Muscle of arm (tissue), 12 donors: ENCODE data around the gene IFI6. TPM values are rescaled to one million over a fixed set of nuclear protein-coding genes. Genes with fewer than 3 reads are reported as not detected.
"Not testable (repeated sequence)": the region's sequence is repeated elsewhere in the genome, so short reads cannot be mapped to it uniquely, and the experiment has no call there.

Source experiments
- DNase-seq: peaks from one replicate; pipeline ENCODE4 v3.0.0-alpha.2; 2013
- polyA plus RNA-seq, 12 donors: library from polyadenylated mRNA; unstranded; fragments of 120-200 nt; gene quantifications; one replicate each; pipeline ENCODE4 v1.2.1, GENCODE V29; 2013; ENCODE audit not compliant: insufficient read length in 12 of 12

Gene IFI6
- polyA plus RNA-seq, 12 donors: 36.9 to 1,253 (median 56.8) TPM

DNA sequence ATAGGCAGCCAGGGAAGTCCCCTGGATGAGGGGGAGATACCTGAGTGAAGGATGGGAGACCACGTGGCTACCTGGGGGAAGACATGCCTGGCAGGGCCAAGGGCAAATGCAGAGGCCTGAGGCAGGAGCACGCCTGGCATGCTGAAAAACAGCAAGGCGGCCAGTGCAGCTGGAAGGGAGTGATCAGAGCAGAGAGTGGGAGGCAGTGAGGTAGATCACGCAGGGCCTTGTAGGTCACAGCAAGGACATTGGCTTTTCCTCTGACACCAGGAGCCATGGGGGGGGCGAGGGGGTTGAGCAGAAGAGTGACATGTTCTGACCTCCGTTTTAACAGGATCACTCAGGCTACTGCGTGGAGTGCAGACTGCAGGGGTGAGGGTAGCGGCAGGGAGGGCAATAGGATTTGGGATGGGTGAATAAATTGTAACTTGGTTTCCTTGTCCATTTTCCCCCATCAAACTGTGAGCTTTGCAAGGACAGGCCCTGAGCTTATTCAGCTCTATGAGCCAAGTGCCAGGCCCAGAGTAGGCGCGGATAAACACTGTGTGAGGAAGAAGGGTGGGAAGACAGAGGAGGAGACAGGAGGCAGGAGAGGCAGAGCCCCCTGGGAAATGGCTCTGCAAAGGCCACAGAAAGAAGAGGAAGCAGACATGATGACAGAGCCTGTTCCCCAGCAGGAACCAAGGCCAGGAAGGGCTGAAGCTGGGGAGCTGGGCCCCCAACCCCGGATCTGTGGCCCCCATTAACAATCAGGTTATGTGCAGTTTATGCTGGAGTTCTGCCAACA, 16.6 kb downstream of the IFI6 start:
- no peak for DNase-seq

DNA sequence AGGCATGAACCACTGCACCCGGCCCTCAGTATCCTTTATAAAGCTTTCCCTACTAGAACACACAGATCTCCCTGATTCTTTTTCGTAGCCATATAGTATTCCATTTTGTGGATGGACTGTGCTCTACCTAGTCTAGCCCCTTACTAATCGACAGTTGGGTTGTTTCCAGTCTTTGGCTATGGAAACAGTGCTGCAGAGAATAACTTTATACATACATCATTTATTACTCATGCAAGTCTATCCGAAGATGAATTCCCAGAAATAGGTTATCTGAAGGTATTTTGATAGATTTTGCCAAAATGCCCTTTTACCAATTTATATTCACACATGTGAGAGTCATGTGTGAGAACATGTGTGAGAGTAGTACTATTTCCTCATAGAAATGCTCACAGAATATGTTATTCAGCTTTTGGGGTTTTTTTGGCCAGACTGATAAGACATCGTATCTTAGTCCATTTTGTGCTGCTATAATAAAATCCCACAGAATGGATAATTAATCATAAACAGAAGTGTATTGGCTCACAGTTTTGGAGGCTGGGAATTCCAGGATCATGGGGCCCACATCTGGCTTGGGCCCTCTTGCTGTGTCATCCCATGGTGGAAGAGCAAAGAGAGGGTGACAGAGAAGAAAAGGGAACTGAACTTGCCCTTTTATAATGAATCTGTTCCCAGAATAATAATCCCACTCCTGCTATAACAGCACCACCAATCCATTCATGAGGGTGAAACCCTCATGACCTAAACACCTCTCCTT, 19.7 kb downstream of the IFI6 start:
- no peak for DNase-seq

DNA sequence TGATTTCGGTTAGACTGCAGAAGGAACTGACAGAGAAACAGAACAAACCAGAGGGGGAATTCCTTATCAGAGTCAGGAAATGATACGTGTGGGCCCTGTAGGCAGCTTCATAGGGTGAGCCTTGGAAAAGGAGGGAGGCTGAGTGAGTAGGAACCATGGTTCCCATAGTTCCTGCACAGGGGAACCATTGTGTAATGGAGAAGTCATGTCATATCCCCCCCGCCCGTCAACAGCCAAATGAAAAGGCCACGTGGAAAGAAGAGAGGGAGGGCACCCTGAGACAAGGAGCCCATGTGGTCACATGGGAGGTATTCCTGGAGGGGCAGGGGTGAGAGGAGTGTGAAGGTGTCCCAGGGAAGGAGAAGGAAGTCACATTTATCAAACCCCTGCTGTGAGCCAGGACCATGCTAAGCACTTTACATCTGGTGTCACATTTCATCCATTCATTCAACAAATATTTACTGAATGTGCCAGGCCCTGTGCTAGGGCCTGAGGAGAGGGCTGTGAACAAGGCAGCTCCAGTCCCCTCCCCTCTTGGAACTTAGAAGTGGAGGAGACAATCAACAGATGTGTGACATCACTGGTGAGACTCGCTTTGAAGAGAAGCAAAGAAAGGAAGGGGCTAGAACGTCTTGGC, 21.3 kb downstream of the IFI6 start:
- DNase-seq: no peak

DNA sequence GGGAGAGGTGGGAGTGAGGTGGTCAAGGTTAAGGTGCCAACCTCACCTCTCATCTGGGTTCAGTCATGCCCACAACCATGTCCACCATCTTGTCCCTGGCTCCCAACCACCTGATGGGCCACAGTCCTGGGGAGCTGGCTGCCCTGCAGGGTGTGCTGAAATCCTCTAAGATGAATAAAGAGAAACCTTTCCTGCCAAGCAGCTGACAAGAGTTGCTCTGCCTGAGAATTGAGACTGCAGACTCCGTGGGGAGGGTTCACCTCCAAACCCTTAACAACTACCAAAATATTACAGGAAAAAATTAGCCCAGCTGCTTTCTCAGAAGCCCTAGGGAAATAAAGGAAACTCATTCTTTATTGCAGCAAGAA, 21.8 kb downstream of the IFI6 start:
- DNase-seq: no peak

DNA sequence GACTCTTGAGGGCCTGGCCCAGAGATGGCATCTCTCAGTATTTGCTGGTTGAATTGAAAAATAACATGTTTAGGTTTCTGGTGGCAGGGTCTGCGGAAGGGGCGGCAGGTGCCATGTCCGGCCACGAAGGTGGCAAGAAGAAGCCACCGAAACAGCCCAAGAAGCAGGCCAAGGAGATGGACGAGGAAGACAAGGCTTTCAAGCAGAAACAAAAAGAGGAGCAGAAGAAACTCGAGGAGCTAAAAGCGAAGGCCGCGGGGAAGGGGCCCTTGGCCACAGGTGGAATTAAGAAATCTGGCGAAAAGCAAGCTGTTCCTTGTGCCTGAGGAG, 22.7 kb downstream of the IFI6 start:
- DNase-seq: no peak

DNA sequence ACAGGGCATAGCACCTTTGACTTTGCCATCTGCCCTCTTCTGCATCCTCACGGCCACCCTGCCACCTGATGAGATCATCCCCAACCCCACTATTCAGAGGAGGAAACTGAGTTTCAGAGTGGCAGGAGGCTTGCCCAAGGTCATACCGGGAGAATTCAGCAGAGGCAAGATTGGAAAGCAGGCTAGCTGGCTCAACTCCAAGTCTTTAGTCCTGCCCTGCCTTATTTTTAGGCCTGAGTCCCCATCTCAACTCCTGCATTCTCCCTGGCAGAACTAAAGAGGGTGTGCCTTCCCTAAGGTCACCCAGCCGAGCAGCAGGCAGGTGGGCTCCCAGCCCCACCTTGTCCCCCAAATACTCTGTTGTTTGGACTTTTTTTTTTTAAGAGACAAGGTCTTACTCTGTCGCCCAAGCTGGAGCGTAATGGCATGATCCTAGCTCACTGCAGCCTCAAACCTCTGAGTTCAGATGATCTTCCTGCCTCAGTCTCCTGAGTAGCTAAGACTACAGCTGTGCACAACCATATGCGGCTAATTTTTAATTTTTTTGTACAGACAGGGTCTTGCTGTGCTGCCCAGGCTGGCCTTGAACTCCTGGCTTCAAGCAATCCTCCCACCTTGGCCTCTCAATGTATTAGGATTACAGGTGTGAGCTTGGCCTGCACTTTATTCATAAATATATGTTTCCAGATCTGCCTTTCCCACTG, 23.2 kb downstream of the IFI6 start:
- no peak for DNase-seq

DNA sequence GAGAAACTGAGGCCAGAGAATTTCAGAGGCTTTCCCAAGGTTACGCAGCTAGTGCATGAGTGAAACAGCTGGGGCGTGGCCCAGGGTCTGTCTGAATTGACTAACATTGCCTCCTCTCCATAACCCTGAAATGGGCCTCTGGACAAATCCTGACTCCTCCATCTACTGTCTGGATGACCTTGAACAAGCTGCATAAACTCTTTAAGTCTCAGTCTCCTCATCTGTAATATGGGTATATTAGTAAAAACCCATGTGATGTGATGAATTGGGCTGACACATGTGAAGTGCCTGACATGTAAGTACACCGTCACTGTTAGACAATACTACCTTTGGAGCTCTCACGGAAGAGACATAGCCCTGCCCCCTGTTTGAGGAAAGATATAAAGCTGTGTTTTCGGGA, 24.7 kb downstream of the IFI6 start:
- DNase-seq: no peak

DNA sequence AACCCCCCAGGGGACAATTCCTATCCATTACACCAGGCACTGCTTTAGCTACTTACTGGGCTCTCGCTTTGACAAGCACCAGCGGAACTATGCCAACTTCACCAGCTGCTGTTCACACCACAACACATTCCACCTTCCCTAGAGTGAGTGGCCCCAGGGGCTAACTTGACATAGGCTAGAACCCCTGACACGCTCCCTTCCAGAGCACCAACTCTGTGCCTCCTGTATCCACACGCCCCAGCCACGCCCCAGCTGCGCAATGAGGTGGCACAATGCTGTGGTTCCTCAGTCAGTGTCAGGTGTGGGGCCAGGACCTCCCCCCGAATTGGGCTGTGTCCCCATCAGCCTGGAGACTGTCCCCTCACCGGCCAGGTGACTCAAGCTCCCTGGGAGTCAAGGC, 25.3 kb downstream of the IFI6 start:
- DNase-seq: no peak

DNA sequence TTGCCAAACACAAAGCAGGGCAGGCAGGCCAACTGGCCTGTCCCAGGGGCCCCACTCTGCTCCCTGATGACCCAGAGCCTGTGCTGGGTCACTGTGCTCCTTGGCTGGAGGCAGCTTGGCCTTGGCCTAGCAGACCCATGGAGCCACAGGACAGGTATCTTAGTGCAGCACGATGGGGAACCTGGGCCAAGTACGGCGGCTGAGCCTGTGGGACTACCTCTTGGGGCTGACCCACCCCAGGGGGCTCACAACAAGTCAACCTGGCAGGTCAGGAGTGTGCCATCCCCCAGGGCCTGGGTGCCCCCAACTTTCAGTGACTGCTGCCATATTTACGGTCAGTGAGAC, 26.9 kb downstream of the IFI6 start:
- no peak for DNase-seq

DNA sequence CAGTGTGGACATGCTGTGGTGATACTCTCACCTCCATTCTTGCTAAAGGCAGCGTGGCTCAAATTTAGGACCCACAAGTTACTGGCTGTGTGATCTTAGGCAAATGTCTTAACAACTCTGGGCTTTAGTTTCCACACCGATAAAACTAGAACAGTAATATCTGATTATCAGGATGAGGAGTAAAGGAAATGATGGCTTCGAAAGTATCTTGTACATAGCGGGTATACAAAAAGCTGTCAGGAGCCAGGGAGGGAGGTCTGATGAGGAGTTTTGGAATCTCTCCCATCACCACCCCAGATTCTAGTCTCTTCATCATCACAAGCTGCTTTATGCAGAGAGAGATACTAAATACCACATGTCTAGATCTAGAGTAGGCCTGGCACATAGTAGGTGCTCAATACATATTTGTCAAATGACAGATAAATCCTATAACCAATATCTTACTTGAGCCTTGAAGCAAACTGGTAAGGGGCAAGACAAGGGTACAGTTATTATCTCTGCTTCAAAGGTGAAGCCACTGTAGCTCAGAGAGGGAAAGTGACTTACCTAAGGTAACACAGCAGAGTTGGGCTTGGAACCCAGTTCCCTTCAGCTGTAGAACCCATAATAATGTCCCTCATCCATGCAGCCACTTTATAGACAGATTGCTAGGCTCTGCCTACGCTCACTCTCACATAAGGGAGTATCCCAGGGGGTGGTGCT, 27.5 kb downstream of the IFI6 start:
- no peak for DNase-seq

DNA sequence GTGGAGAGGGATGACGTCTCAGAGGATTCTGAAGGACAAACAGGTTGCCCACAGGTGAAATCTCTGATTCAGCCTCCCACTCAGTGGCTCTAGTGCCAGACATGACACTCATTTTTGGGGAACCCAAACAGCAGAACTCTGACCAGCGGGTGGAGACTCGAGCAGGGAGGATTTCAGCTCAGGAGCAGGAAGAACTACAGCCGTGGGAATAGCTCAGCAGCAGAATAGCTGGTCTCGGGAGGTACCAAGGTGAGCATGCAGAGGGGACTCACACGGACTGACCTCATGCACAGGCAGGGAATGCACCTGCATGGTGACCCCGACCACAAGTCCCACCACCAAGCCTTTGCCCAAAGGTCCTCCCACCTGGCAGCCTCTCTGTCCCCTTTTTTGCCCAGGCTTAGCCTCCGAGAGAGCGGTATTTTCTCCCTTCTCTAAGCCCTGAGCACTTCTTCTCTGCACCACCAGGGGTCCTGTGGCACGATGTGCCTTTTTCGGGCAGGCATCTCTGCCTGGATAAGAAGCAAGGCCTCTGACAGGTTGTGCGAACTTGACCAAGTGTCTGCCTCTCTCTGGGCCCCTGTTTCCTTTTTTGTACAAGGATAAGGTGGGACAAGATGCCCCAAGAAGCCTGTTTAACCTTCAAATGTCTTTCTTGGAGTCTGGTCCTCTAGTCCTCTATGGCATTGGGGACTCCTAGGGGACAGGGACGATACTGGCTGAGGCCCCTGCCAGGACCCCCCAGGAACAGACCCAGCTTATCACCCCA, 28.2 kb downstream of the IFI6 start:
- no peak for DNase-seq

DNA sequence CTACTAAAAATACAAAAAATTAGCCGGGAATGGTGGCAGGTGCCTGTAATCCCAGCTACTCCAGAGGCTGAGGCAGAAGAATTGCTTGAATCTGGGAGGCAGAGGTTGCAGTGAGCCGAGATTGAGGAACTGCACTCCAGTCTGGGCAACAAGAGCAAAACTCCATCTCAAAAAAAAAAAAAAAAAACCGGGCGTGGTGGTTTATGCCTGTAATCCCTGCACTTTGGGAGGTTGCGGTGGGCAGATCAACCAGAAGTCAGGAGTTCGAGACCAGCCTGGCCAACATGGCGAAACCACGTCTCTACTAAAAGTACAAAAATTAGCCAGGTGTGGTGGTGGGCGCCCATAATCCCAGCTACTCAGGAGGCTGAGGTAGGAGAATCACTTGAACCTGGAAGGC, 31.5 kb downstream of the IFI6 start:
- not testable (repeated sequence) for DNase-seq

DNA sequence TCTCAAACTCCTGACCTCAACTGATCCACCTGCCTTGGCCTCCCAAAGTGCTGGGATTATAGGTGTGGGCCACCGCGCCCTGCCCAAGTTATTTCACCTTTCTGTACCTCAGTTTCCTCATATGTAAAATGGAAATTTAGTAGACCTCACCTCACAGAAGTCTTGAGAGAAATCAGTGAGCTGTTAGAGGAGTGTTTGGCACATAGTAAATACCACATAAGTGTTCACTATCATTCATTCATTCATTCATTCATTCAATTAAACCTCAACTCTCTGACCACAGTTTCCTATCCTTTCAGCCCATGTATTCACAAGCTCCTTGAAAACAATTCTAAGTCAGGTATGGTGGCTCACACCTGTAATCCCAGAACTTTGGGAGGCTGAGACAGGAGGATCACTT, 33.2 kb downstream of the IFI6 start:
- no peak for DNase-seq

DNA sequence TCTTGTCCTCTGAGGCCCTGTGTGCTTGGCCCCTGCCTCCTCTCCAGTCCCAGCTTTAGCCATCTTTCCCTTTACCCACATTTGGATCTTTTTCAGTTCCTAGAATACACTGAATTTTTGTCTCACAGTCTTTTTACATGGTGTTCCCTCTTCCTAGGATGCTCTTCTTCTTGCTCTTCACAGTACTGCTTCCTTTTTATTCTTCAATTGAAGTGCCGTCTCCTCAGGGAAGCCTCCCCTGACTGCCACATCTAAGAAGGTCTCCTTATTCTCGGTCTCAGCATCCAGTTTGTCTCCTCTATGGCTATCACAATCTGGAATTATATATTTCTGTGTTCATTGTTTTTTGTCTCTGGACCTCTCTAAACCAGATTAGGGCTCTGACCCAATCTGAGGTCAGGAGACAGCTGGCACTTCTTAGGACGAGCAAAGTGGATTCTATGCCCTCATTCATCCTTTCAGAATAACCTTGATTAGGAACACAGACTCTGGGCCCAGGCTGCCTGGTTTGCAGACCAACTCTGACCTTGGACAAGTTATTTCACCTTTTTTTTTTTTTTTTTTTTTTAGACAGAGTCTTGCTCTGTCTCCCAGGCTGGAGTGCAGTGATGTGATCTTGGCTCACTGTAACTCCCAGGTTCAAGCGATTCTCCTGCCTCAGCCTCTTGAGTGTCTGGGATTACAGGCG, 33.8 kb downstream of the IFI6 start:
- no peak for DNase-seq

DNA sequence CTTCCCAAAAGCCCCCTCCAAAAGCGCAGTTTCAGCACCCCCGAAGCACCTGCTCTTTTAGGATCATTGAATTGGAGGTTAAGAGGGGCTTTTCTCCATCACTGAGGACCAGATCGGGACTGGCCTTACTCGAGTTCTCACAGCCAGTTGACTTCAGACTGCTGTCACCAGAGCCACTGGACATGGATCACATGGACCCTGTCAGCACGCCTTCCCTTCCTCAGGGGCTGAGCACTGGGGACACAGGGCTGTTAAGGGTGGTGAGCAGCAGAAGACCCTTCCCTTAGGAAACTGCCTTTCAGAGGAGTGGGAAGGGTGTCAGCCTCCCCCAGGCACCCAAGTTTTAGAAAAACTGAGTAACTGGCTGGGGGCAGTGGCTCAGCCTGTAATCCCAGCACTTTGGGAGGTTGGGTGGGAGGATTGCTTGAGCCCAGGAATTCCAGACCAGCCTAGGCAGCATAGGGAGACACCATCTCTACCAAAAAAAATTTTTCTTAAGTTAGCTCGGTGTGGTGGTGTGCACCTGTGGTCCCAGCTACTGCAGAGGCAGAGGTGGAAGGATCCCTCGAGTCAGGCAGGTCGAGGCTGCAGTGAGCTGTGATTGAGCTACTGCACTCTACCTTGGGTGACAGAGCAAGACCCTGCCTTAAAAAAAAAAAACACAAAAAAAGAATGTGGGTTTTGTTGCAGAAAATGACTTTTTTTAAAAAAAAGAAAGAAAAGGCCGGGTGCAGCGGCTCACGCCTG, 36.4 kb downstream of the IFI6 start:
- no peak for DNase-seq

DNA sequence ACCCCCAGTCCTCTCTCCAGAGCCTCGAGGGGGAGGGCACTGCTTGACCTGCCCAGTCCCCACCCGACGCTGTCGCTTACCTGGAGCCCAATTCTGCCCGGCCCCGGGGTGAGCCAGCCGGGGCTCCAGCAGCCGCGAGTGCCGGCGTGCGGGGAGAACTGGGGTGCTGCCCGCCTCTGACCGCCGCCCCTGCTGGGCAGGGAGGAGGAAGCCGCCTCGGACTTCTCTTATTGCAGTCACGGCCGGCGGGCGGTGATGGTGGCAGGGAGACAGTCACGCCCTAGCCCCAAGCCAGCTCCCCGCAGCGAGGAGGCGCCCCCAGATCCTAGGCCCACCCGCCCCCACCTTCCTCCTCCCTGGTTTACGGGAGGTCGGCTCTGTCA, 37.0 kb downstream of the IFI6 start, which contains the start of gene FGR:
FGR (minus strand) TSS at position 201 of the 383 bp plus-strand sequence. CDS start 11,269 bp downstream, outside the sequence.
- no peak for DNase-seq

DNA sequence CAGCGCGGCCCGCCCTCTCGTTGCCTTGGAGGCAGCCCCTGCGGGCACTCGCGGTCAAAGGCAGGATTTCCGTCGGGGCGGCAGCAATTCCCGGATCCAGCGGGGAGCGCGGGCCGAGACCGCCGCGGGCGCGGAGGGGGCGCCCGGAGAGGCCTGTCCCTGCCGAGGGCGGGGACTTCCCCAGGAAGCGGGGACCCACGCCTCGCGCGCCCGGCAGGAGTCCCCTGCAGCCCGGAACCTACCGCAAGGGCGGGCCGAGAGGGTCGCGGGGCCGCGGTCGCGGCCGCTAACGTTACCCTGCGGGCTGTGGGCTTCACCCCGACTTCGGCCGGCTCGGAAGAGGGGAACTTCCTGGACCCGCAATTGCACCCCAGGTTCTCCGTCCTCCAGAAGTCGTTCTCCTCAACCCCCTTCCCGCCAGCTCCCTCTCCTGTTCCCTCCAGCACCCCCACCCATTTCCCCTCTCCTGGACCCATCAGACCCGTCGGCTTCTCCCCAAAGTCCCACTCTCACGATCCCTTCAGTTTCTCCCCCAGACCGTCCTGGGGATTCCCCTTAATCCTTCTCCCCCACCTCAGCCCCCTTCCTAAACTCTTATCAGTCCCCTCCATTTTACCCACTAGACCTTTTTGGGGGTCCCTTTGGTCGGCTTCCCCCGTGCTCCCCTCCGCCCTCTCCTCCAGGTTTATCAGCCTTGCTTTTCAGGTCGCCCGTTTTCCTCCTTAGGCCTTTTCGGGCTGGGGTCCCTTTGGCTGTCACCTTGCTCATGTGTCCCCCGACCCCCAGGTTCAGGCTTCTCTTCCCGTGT, 37.6 kb downstream of the IFI6 start:
- DNase-seq: no peak

DNA sequence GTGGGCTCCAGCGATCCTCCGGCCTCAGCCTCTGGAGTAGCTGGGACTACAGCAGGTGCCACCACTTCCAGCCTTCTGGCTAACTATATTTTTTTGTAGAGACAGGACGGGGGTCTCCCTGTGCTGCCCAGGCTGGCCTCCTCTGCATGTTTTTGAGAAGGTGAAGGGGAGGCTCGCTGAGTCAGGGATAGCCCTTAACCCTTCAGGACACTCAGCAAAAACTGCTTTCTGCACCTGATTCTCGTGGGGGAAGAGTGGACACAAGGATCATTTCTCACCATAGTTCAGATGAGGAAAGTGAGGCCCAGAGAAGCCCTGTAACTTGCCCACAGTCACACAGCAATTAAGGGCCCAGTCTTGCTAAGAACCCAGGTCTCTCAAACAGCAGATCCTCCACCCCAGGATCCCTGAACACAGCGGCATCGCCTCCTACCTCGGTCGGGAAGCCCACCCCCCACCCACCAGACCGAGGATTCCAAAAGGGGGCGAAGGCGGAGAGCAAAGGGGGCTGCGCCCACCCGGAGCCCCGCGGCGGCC, 38.3 kb downstream of the IFI6 start:
- DNase-seq: no peak

DNA sequence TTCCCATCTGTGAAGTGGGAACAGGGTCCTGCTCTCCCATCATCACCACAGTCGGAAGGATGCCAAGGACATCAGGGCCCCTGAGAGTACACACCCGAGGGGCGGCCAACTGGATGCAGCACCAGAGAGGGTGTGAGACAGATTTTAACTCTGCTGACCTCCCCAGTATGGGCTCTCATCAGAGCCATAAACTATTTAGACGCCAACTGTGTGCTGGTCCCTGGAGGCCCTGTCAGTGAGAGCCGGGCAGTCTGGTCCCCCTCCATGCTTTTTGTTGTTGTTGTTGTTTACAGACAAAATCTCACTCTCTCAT, 38.7 kb downstream of the IFI6 start:
- DNase-seq: no peak
